Measurements from ENCODE around the gene AGMAT. TPM values are rescaled to one million over a fixed set of nuclear protein-coding genes. Genes with fewer than 3 reads are reported as not detected.
"Not testable (repeated sequence)": the region's sequence is repeated elsewhere in the genome, so short reads cannot be mapped to it uniquely, and the experiment has no call there.

AGMAT gene
- total RNA-seq, 1 experiment from 2014 or later = 2.0 TPM

DNA sequence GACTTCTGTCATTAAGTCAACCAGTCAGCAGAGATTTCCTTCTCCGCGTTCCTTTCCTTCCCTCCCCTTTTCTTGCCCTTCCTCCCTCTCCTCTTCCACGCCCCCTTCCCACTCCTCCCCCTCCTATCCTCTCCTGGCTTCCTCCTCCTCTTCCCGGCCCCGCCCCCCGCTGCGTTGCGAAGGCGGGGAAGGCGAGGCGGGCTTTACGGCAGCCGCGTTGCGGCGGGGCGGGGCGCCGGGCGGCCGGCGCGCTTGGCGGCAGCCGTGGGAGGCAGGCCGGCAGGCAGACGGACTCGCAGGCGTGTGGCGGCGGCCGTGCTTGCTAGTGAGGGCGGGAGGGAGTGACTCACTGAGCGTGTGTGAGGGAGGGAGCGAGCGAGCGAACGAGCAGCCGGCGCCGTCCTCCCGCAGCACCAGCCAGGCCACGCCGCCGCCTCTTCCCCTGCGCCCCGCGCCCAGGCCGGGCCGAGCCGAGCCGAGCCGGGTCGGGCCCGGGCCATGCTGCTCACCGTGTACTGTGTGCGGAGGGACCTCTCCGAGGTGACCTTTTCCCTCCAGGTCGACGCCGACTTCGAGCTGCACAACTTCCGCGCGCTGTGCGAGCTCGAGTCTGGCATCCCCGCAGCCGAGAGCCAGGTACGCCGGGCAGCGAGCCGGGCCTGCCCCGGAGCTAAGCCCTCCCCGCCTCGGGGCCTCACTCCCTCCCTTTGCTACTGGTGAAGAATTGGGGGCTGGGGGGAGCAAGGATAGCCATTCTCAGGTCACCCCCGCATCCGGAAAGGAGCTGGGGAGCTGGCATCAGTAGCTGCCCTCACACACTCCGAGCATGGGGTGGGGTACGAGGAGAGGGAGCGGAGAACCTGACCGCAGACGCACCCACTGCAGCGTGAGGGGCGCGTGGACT, 32.6 kb upstream of the AGMAT start, which contains the start of gene DDI2:
DDI2 (plus strand) TSS at position 286 of the 904 bp plus-strand sequence; CDS start at position 499, 213 bp downstream.
- peak; percentile 97 for DNase-seq (ENCODE audit: low spot score)
- in situ Hi-C loops (cut with HindIII; ENCODE audit: low sequenced_read_pairs) = no loop called here

DNA sequence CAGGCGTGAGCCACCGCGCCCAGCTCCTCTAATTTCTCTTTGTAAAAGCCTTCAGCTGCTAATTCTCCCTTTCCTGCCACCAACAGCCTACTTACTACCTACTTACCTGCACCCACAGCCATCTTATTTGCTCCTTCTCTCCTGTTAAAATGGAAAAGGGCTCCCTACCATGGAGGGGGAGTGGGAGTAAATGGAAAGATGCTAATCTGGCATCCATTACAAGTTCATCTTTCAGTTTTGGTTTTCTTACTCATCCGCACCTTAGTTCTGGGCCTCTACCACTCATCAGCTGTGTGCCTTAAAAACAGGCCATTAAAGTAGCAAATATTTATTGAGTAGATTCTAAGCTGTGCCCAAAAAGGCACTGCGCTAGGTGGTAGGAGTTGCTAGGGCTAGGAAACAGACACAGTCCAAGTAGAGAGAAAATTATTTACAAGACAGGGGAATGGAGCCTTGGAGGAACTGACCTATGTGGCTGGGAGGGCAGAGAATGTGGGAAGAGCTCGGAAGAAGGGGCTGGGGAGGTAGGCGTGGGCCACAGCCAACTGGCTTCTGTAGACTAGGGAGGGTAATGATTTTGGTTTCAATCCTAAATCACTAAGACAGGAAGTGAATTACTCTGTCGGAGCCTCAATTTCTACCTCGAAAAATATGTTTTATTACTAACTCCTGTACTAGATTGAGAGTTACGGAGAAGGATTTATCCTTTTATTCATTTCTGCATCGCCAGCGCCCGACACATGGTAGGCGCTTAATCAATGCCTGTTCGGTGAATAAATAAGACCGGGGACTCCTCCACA, 31.7 kb upstream of the AGMAT start:
- in situ Hi-C loops (cut with HindIII; ENCODE audit: low sequenced_read_pairs) = no loop called here
- DNase-seq (ENCODE audit: low spot score) = no peak

DNA sequence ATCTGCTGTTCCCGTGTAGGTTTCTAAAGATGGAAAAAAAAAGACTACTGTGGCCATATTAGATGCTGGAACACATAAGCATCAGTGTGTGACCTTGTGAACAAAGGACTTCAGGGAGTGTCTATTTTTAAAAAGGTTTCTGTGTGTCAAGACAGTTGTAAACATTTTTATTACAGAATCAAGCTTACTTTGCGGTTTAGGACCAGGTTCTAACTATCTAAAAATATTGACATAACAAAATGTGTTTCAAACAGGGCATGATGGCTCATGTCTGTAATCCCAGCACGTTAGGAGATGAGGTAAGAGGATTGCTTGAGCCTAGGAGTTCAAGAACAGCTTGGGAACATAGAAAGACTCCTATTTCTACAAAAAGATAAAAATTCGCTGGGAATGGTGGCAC, 25.3 kb upstream of the AGMAT start:
- no peak for DNase-seq (ENCODE audit: low spot score)
- in situ Hi-C loops (cut with HindIII; ENCODE audit: low sequenced_read_pairs) = no loop called here

DNA sequence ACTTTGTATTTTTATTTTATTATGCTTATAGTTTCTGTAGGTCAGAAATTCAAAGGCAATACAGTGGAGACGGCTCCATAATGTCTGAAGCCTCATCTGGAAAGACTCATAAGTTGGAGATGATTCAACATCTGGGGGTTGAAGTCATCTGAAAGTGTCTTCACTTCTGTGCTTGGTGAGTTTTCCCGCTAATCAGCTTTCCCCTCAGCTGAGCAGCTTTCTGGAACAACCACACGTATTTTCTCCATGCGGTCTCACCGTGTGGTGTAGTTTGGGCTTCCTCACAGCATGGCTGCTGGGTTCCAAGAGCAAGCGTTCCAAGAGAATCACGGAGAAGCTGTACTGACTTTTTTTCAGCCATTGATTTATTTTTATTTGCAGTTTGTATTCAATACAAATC, 24.8 kb upstream of the AGMAT start:
- in situ Hi-C loops (cut with HindIII; ENCODE audit: low sequenced_read_pairs) = no loop called here
- DNase-seq (ENCODE audit: low spot score) = no peak

DNA sequence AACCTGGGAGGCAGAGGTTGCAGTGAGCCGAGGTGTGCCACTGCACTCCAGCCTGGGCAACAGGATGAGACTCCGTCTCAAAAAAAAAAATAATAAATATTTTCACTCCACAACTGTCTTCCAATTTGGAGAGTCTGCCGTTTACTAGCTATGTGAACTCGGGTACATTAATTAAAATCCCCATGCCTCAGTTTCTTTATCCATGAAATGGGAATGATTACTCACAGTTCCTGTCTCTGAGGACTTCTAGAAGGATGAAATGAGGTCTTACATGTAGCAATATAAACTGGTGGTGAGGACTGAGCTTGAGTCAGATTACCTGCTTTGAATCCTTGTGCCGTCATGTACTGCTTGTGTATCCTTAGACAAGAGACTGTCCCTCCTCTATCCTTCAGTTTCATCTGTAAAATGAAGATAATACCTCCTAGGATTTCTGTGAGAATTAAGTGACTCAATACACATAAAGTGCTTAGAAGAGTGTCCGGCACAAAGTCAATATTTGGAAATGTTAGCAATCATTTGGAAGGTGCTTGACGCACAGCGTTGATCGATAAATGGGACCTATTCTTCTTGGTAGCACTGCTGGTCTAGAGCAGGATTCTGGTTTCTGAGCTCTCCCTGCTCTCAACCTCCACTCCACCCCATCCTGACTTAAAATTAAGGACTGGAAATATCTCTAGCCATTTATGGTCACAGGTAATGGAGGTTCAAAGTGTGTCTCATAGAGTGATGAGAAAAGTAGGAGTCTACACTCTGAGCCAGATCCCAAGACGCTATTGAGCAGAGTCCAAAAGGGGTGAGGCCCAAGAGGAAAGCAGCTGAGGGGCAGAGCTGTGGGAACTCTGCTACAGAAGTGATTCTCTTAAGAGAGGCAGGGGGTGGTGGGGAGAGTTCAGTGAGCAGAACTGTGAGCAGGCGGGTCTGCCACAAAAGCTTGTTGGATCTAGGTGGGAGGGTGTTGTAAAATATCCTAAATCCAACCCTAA, 20.8 kb upstream of the AGMAT start:
- no peak for DNase-seq (ENCODE audit: low spot score)
- in situ Hi-C loops (cut with HindIII; ENCODE audit: low sequenced_read_pairs) = no loop called here

DNA sequence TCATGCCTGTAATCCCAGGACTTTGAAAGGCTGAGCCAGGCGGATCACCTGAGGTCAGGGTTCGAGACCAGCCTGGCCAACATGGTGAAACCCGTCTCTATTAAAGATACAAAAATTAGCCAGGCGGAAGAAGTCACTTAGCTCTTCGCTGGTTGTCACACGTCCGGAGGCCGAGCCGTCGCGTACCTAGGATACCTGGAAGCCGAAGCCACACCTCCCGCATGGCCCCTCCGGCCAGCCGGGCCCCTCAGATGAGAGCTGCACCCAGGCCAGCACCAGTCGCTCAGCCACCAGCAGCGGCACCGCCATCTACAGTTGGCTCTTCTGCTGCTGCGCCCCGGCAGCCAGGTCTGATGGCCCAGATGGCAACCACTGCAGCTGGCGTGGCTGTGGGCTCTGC, 19.5 kb upstream of the AGMAT start:
- DNase-seq (ENCODE audit: low spot score); in situ Hi-C loops (cut with HindIII; ENCODE audit: low sequenced_read_pairs): not testable (repeated sequence)

DNA sequence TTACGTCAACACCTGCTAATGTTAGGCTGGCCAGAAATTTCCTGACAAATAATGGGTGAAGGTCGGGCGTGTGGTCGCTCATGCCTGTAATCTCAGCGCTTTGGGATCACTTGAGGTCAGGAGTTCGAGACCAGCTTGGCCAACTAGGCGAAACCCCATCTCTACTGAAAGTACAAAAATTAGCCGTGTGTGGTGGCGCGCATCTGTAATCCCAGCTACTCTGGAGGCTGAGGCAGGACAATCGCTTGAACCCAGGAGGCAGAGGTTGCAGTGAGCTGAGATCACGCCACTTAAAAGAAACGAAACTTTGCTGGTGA, 19.1 kb upstream of the AGMAT start:
- in situ Hi-C loops (cut with HindIII; ENCODE audit: low sequenced_read_pairs); DNase-seq (ENCODE audit: low spot score): not testable (repeated sequence)

DNA sequence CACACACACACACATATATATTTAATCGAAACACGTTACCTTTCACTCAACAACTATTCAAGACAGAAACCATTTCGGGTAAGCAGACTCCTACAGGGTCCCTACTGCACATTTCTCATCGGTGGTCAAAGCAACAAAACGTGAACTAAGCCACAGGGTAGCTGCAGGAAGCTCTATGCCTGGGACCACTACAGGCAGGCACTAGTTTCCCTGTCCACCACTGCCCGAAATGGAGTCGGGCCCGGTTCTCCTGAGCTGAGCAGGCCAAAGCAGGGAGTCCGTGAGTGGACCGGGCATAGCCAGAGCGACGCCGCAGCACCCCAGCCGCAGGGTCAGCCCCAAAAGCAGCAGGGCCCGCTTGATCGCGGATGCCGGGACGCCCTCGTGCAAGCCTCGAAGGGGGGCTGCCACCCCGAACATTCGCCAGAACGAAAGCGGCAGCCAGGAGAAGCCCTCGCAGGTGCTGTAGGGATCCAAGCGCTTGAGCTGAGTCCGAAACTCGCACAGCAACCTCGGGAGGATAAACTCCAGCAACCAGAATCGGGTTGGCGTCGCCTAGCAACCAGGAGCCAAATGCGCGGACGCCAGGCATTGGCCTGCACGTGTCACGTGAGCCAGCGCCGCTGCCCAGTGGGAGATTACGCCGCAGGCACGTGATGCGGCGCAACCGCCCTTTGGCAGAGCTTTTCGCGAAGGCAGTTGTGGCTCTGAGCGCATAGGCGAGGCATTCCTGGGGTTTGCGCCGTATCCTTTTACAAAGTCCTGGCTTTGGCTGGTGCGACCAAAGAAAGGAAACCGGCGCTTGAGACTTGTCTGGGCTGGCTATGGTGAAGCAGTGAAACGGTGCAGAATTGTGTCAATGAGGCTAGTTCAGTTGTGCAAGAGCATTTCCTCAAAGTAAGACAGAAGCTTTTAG, 18.5 kb upstream of the AGMAT start:
- peak; percentile 97 for DNase-seq (ENCODE audit: low spot score)
- in situ Hi-C loops (cut with HindIII; ENCODE audit: low sequenced_read_pairs) = no loop called here

DNA sequence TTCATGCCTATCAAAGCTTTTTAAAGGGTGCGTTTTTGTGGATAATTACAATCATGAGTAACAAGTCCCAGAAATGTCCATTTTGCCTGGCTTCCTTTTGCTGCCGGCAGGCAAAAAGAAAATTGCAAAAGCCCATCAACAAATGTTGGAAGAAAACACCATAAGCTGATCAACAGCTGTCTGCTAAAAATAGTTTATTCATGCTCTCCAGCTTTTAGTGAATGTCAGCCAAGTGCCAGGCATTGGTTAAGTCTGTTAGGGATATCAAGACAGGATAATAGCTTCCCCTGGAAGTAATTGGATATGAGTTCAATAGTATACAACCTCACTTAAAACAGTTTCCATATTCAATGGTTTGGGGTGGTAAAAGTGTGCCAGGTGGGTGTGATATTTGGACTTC, 13.6 kb upstream of the AGMAT start:
- in situ Hi-C loops (cut with HindIII; ENCODE audit: low sequenced_read_pairs) = loop anchor here (25.0 kb wide), 1 partner anchor 139 kb away; the partner anchor contains the start of genes SLC25A34 and TMEM82
- DNase-seq (ENCODE audit: low spot score) = no peak

DNA sequence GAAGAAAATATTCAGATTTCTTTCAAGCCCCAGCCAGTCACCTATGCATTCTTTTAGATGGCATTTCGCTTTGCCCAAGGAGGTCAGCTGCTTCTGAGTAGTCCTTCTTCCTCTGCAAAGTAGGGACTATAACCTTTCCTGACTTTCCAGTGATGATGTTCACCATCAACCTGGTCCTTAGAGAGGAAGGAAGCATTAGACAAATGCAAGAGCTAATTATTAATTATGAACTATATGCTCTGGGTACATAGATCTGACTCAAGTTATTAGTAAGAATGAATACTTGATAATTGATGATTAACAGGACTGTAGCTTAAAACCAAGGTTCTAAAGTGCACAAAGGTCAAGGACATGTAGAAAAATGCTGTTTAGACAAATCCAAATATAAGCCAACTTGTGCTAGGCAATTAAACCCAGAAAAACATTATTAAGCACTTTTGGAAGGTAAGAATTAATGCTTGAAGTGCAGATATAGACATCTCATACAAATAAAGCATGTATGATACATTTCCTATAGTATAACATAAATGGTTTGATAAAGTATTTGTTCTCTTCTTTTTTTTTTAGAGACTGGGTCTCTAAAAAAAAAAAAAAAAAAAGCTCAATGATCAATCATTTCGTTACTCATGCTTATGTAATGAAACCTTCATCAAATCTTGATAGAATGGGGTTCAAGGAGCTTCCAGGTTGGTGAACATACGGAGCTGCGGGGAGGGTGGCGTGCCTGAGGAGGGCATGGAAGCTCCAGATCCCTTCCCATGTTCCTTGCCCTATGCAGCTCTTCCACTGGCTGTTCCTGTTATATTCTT, 11.2 kb upstream of the AGMAT start:
- in situ Hi-C loops (cut with HindIII; ENCODE audit: low sequenced_read_pairs) = loop anchor here (25.0 kb wide), 1 partner anchor 141 kb away; the partner anchor contains the start of genes SLC25A34 and TMEM82
- no peak for DNase-seq (ENCODE audit: low spot score)

DNA sequence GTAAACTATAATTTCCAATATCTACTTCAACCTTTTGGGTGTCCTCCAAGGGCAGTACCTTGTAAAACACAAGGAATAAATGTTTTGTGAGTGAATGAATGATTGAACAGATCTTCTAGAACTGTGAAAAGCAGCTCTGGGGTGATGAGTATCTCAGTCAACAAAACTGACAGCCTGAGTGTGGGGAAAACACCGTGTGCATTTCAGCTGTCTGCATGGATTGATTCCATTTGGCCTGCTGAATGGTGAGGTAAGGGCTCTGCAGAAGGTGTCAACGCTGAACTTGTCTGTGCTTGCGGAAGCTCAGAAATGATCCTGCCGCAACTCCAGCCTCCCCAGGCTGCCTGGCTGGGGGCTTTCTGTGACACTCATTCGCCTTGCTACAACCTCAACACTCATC, 7.4 kb upstream of the AGMAT start:
- in situ Hi-C loops (cut with HindIII; ENCODE audit: low sequenced_read_pairs) = loop anchor here (25.0 kb wide), 1 partner anchor 145 kb away; the partner anchor contains the start of genes SLC25A34 and TMEM82

DNA sequence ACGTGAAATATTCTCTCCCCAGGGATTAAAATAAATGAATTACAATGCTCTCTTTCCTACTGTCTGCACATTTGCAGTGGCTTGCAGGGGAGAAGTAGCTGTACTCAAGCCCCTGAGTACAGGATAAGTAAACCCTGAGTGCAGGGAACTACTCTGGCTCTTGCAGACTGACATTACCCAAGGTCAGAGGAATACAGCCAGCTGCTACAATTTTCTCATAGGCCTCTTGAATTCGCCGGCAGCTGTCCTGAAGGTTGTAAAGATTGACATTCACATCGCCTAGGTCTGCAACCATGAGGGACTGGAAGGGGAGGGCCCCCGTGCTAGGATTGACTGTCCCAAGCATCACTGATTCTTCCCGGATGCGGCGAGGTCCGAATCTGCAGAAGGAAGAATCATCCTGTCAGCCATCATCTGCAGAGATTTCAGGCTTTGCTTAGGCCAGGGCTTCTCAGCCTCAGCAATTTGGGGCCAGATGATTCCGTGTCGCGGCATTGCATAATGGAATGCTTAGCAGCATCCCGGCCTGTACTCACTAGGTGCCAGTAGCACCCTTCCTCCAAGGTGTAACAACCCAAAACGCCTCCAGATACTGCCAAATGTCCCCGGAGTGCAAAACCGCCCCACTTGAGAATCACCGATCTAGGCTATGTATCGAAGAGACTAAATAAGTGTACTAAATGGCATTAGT, 1.7 kb downstream of the AGMAT start:
- in situ Hi-C loops (cut with HindIII; ENCODE audit: low sequenced_read_pairs) = loop anchor here (25.0 kb wide), 1 partner anchor 154 kb away; the partner anchor contains the start of genes SLC25A34 and TMEM82
- no peak for DNase-seq (ENCODE audit: low spot score)

More for the DNA sequence above, 7.4 kb upstream of the AGMAT start:
- DNase-seq (ENCODE audit: low spot score) = no peak

DNA sequence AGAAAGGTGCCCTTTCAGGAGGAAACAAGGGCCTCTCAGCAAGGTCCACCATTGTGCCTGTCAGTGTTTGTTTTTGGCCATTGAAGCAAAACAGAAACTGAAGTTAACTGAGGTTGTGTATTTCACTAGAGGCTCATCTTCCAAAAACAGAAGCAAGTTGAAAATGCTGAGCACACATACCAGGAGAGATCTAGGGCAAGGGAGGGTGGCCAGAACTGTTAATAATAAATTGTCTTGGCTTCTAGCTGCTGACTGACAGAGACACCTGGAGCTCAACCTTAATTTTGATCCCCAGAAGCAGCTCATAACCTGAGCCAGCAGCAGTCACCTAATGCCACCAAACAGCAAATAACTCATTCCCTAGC, 5.2 kb downstream of the AGMAT start:
- in situ Hi-C loops (cut with HindIII; ENCODE audit: low sequenced_read_pairs) = loop anchor here (25.0 kb wide), 1 partner anchor 158 kb away; the partner anchor contains the start of genes SLC25A34 and TMEM82
- DNase-seq (ENCODE audit: low spot score) = peak; percentile 11

DNA sequence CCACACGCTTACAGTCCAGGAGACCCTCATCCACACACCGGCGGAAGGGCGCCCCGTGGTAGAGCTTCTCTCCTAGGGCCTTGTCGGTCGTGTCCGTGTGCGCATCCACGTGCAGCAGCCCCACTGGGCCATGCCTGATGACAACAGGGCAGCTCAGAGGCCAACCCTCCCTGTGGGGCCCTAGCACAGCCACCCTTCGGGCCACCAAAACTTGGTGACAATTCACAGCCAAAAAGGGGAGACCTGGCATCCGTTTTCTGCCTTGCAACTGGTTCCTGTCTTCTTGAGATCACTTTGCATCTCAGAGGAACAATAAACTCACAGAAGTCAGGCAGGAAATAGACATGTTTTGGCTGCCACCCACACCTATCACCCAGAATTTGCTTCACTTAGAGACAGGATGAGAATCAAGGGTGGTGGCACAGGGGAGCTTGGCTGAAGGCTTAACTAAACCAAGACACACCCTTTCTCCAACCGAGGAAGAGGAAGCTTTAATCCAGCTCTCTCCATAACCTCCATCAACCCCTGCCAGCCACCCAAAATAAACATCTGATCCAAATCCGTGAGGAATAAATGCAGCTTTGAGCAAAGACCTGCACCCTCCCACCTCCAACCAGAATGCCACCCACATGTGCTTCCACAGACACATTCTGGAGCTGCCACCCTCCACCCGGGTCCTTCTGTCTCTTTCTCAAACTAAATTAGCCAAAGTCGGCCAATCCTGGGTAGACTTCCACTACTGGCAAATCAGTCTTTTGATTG, 5.7 kb downstream of the AGMAT start:
- no peak for DNase-seq (ENCODE audit: low spot score)
- in situ Hi-C loops (cut with HindIII; ENCODE audit: low sequenced_read_pairs) = loop anchor here (25.0 kb wide), 1 partner anchor 158 kb away; the partner anchor contains the start of genes SLC25A34 and TMEM82

DNA sequence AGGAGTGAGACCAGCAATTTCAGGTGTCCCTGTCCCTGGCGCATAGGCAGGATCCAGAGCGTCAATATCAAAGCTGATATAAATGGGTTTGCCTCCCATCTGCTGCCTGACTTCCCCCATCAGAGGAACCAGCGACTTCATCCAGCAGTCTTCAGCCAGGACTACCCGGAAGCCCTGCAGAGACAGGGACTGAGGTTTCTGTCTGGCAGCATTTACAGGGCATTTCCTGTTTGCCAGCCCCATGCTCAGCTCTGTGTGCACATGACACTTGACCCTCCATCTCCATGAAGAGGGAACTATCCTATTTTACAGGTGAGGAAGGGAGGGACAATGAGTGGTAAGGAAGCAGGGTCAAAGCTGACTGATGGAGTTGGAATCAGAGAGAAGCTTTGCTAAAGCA, 7.2 kb downstream of the AGMAT start:
- DNase-seq (ENCODE audit: low spot score) = no peak
- in situ Hi-C loops (cut with HindIII; ENCODE audit: low sequenced_read_pairs) = loop anchor here (25.0 kb wide), 1 partner anchor 160 kb away; the partner anchor contains the start of genes SLC25A34 and TMEM82

Measured in G401 (cell line).